Mammary epithelial cell (primary cell): ENCODE data around the gene SPATA21.

Experiments
- EZH2 ChIP-seq: IDR thresholded peaks from 2 replicates; pipeline ENCODE4 v1.6.1; 2012; ENCODE audit warnings: low read length, inconsistent platforms, borderline replicate concordance
- TF ChIP-seq, protein P1 (sequence below), 2 donors: IDR thresholded peaks in 1 of 2; conservative IDR thresholded peaks in 1 of 2; 2 replicates each; pipeline ENCODE4 v1.5.1; 2011 to 2012; ENCODE audit warnings: inconsistent platforms in 2 of 2, low read length in 2 of 2, mild to moderate bottlenecking in 2 of 2, control low read depth in 1 of 2, low read depth in 1 of 2; ENCODE audit not compliant: insufficient read depth in 1 of 2; ENCODE audit errors: extremely low read depth in 1 of 2

DNA sequence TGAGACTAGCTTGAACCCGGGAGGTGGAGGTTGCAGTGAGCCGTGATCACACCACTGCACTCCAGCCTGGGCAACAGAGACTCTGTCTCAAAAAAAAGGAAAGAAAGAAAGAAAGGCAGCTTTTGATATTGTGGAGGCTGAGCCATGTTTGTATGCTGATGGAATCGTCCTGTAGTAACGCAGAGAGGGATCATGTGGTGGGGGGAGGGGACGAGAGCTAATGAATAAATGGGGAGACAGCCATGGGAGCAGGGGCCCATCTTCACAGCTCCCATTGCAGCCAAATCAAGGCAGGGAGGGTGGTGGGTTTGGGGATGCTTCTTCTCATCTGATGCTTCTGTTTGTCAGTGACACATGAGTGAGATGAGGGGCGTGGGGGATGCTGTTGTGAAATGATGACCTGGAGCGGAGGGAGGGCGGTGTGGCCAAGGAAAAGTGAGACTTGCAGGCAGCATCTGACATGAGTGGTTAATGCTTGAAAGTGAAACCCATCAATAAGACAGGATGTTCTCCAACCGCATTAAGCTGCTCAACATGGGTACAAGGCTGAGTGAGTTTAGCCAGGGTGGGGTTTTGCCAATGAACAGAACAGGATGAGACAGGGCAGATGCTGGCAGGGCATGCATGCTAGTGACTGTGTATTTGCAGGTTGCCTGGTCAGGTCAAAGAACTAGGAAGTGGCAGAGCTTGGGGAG lies 16.7 kb downstream of the SPATA21 start:
- TF ChIP-seq, protein P1, sequence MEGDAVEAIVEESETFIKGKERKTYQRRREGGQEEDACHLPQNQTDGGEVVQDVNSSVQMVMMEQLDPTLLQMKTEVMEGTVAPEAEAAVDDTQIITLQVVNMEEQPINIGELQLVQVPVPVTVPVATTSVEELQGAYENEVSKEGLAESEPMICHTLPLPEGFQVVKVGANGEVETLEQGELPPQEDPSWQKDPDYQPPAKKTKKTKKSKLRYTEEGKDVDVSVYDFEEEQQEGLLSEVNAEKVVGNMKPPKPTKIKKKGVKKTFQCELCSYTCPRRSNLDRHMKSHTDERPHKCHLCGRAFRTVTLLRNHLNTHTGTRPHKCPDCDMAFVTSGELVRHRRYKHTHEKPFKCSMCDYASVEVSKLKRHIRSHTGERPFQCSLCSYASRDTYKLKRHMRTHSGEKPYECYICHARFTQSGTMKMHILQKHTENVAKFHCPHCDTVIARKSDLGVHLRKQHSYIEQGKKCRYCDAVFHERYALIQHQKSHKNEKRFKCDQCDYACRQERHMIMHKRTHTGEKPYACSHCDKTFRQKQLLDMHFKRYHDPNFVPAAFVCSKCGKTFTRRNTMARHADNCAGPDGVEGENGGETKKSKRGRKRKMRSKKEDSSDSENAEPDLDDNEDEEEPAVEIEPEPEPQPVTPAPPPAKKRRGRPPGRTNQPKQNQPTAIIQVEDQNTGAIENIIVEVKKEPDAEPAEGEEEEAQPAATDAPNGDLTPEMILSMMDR (conservative IDR thresholded peaks at IDR 0.05 in 1 of 2, IDR thresholded peaks at IDR 0.05 in 1 of 2; ENCODE audit: extremely low read depth in 1 of 2, insufficient read depth in 1 of 2, low read depth in 1 of 2, low read length in 2 of 2), result no peak
- no peak for TF ChIP-seq EZH2
